OCI-LY7 (cell line): ENCODE data around the gene PGM3.

Experiments used
- EZH2phosphoT487 ChIP-seq: fragments of 200-600 bp; sonication (generic); IDR thresholded peaks from 2 replicates; pipeline ENCODE4 v1.6.1; 2018; ENCODE audit warnings: low read depth, borderline replicate concordance, mild to moderate bottlenecking, mixed run types, antibody characterized with exemption, low read length, moderate library complexity, mixed read lengths
- TF ChIP-seq, protein P1 (sequence below): fragments of 200-600 bp; sonication (generic); conservative IDR thresholded peaks from 2 replicates; pipeline ENCODE4 v1.5.1; 2014; ENCODE audit warnings: mild to moderate bottlenecking, antibody characterized with exemption, low read length, moderate library complexity, mixed read lengths

DNA sequence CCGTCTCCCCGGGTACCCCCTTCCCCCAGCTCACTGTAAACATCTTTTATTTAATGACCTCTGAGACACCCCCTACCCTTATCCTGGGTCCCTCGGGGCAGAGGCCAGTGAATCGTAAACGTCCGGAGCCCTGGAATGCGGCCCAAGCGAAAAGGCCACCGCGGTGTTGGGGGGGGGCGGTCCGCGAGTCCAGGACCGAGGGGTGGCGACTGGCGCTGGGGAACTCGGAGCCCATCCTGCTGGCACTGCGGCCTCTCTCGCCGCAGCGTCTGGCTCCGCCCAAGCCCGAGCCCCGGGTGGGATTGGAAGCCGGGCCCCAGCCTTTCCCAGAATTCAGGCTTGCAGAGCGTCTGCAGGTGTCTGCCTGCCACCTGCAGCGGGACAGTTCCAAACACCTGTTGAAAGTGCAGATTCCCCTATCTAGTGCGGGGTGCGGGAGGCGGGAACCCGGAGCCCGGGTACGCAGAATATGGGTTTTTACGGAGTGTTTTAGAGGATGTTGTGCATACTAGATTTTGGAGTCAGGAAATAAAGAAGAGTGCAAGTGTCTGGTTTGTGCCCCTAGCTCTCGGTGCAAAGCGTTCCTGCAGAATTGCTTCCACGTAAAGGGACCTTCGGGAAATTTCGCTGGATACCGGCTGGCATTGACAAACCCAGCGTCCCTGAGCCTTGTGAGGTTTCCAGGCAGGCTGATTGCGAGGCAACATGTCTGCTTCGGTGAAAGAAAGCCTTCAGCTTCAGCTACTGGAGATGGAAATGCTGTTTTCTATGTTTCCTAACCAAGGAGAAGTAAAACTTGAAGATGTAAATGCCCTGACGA is 892 bp upstream of the PGM3 start:
- TF ChIP-seq, protein P1, sequence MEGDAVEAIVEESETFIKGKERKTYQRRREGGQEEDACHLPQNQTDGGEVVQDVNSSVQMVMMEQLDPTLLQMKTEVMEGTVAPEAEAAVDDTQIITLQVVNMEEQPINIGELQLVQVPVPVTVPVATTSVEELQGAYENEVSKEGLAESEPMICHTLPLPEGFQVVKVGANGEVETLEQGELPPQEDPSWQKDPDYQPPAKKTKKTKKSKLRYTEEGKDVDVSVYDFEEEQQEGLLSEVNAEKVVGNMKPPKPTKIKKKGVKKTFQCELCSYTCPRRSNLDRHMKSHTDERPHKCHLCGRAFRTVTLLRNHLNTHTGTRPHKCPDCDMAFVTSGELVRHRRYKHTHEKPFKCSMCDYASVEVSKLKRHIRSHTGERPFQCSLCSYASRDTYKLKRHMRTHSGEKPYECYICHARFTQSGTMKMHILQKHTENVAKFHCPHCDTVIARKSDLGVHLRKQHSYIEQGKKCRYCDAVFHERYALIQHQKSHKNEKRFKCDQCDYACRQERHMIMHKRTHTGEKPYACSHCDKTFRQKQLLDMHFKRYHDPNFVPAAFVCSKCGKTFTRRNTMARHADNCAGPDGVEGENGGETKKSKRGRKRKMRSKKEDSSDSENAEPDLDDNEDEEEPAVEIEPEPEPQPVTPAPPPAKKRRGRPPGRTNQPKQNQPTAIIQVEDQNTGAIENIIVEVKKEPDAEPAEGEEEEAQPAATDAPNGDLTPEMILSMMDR: no peak
- no peak for TF ChIP-seq EZH2phosphoT487
